Jurkat, Clone E6-1 (cell line): ENCODE measurements around the gene CEP89.
"Not testable (repeated sequence)": the region's sequence is repeated elsewhere in the genome, so short reads cannot be mapped to it uniquely, and the experiment has no call there.

Source experiments
- DNase-seq: peaks from one replicate; pipeline ENCODE4 v3.0.0-alpha.2; 2011; ENCODE audit warnings: low read depth, low spot score
- H3K4me3 ChIP-seq: 2 replicates; pipeline ENCODE4 v1.5.1; 2011; ENCODE audit warnings: mild to moderate bottlenecking, low read length, control low read depth, moderate library complexity

CEP89 gene

GRCh38 chr19:32908641-32909190 is 63.0 kb downstream of the CEP89 start:
- H3K4me3 ChIP-seq, result no peak overlapping the region
- DNase-seq, result no peak

- DNase-seq, result no peak
- no peak overlapping the region for H3K4me3 ChIP-seq
Measured at GRCh38 chr19:32902448-32902847, 69.3 kb downstream of the CEP89 start.

- DNase-seq, result no peak
- H3K4me3 ChIP-seq, result no peak overlapping the region
Measured at GRCh38 chr19:32901504-32902161, 70.1 kb downstream of the CEP89 start.

GRCh38 chr19:32896516-32897214 is 75.1 kb downstream of the CEP89 start:
- H3K4me3 ChIP-seq, result no peak overlapping the region
- DNase-seq, result no peak

GRCh38 chr19:32895384-32895783 is 76.4 kb downstream of the CEP89 start:
- H3K4me3 ChIP-seq, result no peak overlapping the region
- no peak for DNase-seq

GRCh38 chr19:32891609-32892008 is 80.1 kb downstream of the CEP89 start:
- H3K4me3 ChIP-seq, result no peak overlapping the region
- no peak for DNase-seq

GRCh38 chr19:32890841-32891240 is 80.9 kb downstream of the CEP89 start:
- no peak overlapping the region for H3K4me3 ChIP-seq
- no peak for DNase-seq

- no peak overlapping the region for H3K4me3 ChIP-seq
- DNase-seq, result no peak
Measured at GRCh38 chr19:32890326-32890725, 81.4 kb downstream of the CEP89 start.

GRCh38 chr19:32889137-32889934 is 82.4 kb downstream of the CEP89 start:
- no peak for DNase-seq
- no peak overlapping the region for H3K4me3 ChIP-seq

- no peak for DNase-seq
- no peak overlapping the region for H3K4me3 ChIP-seq
Measured at GRCh38 chr19:32887572-32888215, 84.1 kb downstream of the CEP89 start.

GRCh38 chr19:32886241-32886640 is 85.5 kb downstream of the CEP89 start:
- DNase-seq, result no peak
- H3K4me3 ChIP-seq, result no peak overlapping the region

- not testable (repeated sequence) for DNase-seq
Measured at GRCh38 chr19:32885255-32885654, 86.5 kb downstream of the CEP89 start.

GRCh38 chr19:32881766-32882165 is 90.0 kb downstream of the CEP89 start:
- DNase-seq, result no peak
- no peak overlapping the region for H3K4me3 ChIP-seq

More at GRCh38 chr19:32885255-32885654, 86.5 kb downstream of the CEP89 start:
- not testable (repeated sequence) for H3K4me3 ChIP-seq

GRCh38 chr19:32880622-32881021 is 91.1 kb downstream of the CEP89 start:
- H3K4me3 ChIP-seq, result no peak overlapping the region

GRCh38 chr19:32879741-32880140 is 92.0 kb downstream of the CEP89 start:
- DNase-seq, result no peak
- H3K4me3 ChIP-seq, result no peak overlapping the region

More at GRCh38 chr19:32880622-32881021, 91.1 kb downstream of the CEP89 start:
- no peak for DNase-seq

GRCh38 chr19:32878988-32879387 is 92.8 kb downstream of the CEP89 start:
- H3K4me3 ChIP-seq, result no peak overlapping the region
- DNase-seq, result no peak

GRCh38 chr19:32877977-32878745 is 93.6 kb downstream of the CEP89 start:
- no peak for DNase-seq
- no peak overlapping the region for H3K4me3 ChIP-seq

GRCh38 chr19:32877323-32877912 is 94.3 kb downstream of the CEP89 start:
- no peak overlapping the region for H3K4me3 ChIP-seq
- no peak for DNase-seq
